Measurements from ENCODE around the gene PUS1.
"Not testable (repeated sequence)": the region's sequence is repeated elsewhere in the genome, so short reads cannot be mapped to it uniquely, and the experiment has no call there.

The PUS1 gene

DNA sequence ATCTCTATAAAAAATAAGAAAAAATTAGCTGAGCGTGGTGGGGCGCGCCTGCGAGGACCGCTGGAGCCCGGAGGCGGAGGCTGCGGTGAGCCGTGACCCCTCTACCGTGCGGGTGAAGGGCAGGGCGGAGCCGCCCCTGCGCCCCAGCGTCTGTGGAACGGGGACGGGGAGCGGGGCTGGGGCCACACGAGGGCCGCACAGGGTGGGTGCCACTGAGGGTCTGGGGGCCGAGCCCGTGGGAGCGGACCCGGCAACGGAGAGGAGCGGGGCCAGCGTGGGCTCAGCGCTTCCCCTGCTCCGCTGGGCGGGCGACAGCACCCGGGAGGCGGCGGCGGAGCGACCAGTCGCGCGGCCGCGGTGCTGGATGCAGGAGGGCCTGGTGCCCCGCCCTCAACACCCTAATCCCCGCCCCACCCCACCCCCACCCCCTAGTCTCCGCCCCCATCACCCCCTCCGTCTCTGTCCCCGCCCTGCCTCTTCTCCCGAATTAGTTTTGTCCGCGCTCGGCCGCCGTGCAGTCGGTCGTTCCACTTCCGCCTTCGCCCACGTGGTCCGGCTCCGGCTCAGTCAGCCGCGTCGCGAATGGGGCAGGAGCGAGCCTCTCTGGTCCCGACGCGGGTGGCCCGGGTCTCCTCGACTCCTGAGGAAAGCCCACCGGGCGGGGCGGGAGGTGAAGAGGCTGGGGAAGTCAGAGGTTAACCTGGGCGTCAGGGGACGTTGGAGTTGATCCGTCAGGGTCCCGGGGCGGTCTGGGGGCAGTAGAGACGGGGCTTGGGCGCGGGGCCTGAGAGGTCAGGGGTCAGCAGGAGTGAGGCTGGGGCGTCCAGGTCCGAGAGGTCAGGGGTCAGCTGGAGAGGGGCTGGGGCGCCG is at the start of gene PUS1:
Gene PUS1 (plus strand): TSS at position 566 of the 870 bp plus-strand sequence. CDS start 447 bp downstream, outside the sequence.
- peak; percentile 91 for DNase-seq

DNA sequence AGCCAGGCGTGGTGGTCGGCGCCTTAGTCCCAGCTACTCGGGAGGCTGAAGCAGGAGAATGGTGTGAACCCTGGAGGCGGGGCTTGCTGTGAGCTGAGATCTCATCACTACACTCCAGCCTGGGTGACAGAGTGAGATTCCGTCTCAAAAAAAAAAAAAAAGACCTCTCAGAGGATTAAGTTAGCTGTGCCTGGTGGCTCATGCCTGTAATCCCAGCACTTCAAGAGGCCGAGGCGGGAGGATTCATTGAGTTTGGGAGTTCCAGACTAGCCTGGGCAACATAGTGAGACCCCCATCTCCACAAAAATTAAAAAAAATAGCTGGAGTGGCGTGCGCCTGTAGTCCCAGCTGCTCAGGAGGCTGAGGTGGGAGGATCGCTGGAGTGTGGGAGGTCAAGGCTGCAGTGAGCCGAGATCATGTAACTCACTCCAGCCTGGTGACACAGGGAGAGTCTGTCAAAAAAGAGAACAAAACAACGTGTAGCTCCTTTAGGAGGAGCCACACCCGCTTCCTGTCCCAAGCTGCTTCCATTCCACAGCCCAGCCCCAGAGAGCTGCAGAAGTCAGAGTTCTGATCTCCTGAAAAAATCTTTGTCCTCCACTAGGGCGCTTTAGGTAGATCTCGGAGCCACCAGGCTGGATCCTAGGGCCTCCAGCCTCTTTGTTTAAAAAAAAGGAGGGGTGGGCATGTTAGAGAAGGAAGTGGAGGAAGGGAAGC is 46.1 kb upstream of the PUS1 start:
- DNase-seq, result no peak

DNA sequence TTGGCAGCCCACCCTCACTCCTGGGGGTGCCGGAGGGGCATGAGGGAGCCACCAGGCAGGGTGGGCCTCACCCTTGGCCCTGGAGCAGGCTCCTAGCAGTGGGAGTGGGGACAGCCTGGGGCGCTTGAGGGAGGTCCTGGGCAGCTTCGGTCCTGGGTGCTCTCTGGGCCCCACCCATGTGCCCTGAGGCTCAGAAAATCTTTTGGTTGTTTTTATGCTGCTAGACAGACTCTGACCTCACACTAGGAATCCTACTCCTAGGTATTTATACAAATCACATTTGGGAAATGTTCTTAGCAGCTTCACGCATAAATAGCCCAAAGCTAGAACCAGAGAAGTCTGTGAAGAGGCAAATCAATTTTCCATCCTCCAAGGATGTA is 45.6 kb upstream of the PUS1 start:
- DNase-seq, result no peak

DNA sequence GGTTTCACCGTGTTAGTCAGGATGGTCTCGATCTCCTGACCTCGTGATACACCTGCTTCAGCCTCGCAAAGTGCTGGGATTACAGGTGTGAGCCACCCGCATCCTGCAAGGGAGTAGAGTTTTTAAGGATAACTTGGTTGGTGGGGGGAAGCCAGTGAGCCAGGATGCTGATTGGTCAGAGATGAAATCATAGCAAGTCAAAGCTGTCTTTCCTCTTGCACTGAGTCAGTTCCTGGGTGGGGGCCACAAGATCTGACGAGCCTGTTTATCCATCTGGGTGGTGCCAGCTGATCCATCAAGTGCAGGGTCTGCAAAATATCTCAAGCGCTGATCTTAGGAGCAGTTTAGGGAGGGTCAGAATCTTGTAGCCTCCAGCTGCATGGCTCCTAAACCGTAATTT is 44.0 kb upstream of the PUS1 start:
- not testable (repeated sequence) for DNase-seq

DNA sequence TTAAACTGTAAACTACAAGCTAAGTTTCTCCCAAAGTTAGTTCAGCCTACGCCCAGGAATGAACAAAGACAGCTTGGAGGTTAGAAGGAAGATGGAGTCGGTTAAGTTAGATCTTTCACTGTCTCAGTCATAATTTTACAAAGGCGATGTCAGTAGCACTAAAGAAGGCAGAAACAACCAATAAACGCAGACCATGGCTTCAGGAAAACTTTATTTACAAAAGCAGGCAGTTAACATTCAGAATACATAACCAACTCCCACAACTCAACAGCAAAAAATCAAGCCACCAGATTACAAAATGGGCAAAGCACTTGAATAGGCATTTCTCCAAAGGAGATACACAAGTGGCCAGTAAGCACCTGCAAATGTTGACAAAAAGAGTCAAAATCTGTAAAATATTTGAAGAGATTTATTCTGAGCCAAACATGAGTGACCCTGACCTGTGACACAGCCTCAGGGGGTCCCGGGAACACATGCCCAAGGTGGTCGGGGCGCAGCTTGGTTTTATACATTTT is 43.5 kb upstream of the PUS1 start:
- no peak for DNase-seq

DNA sequence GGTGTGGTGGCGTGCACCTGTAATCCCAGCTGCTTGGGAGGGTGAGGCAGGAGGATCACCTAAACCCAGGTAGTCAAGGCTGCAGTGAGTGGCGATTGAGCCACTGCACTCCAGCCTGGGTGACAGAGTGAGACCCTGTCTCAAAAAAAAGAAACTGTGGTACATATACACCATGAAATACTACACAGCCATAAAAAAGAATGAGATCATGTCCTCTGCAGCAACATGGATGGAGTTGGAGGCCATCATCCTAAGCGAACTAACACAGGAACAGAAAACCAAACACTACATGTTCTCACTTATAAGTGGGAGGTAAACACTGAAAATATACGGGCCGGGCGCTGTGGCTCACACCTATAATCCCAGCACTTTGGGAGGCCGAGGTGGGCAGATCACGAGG is 37.4 kb upstream of the PUS1 start:
- not testable (repeated sequence) for DNase-seq

DNA sequence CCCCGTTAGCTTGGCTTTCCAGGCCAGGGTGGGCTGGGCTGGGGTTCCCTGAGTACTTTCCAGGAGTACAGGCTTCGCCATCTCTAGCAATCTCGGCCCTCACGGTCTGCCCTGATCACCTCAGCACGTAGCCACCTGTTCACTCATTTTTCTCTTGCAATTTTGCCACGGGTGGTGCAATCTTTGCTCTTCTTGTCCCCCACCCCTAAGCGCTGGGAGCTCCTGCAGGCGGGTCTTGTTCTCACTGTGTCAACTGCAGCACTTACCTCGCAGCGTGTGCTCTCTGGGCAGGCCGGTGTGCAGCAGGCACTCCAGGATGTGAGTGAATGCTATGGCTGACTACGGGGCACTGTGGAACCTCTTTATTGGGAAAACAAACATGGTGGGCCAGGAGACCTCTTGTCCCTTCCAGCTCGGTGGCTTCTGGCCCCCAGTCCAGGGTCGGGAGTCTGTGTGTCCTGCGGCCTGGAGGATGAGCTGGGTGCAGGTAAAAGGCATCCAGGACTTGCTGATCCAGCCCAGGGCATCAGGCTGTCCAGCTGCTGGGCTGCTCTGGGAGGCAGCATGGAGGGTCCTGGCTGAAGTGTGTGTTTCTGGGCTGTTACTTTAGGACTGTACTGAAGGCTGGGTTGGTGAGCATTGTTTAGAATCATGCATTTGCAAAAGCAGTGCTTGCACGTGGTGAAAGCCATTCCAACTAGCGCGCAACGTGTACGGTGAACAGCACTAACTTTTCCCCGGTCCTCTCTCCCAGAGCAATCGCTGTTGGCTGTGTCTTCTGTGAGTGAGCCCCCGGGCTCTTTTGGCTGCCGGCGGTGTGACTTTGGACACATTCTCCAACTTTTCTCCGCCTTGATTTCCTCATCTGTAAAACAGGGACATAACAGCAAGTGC is 36.1 kb upstream of the PUS1 start:
- no peak for DNase-seq

DNA sequence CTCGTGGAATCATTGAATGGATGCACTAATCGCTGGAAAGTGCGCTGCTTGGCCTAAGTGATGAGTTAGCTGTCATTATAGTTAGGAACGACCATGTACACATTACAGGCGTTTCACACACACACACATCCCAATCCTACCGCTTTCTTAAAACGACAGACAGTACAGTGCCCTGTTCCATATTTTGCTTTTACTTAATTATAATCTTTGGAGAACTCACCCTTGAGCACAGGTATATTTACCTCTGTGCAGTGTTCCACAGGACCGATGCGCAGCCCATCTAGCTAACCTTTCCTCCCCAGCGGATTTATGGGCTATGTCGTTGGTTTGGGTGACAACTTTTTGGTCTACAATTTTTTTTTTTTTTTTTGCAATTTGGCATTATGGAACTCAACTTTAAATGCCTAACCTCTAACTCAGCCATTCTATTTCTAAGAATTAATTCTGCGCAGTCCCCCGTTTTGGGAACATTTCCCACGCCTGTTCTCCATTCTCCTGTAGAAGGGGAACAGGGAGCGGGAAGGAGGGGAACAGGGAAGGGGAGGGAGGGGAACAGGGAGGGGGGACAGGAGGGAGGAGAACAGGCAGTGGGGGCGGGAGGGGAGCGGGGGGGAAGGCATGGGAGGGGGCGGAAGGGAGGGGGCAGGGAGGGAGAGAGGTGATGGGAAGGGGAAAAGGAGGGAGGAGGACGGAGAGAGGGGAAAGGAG is 35.3 kb upstream of the PUS1 start:
- DNase-seq, result no peak

DNA sequence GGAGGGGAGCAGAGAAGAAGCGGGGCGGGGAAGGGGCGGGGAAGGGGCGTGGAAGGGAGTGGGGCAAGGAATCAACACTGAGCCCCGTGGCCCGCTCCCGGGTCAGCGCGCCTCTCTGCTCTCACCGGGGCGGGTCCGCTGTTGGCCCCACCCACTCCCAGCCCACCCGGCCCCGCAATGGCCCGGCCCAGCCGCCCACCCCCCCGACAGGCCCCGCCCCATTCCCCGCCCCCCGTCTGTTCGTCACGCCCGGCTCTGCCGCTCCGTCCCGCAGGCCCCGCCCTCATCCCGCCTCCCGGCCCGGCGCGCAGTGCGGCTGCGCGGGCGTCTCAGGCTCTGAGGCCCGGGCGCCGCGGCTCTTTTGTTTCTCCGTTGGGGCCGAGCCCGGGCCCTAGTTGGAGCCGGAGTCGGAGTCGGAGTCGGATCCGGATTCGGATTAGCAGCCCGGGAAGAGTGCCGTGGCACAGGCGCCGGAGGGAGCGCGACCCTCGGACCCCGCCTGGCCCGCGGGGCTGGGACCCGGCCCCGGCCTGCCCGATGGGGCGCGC is 34.7 kb upstream of the PUS1 start, which contains the start of gene ULK1:
Gene ULK1 (plus strand): TSS at position 310 of the 548 bp plus-strand sequence. CDS start 380 bp downstream, outside the sequence.
- DNase-seq, result peak; percentile 93

DNA sequence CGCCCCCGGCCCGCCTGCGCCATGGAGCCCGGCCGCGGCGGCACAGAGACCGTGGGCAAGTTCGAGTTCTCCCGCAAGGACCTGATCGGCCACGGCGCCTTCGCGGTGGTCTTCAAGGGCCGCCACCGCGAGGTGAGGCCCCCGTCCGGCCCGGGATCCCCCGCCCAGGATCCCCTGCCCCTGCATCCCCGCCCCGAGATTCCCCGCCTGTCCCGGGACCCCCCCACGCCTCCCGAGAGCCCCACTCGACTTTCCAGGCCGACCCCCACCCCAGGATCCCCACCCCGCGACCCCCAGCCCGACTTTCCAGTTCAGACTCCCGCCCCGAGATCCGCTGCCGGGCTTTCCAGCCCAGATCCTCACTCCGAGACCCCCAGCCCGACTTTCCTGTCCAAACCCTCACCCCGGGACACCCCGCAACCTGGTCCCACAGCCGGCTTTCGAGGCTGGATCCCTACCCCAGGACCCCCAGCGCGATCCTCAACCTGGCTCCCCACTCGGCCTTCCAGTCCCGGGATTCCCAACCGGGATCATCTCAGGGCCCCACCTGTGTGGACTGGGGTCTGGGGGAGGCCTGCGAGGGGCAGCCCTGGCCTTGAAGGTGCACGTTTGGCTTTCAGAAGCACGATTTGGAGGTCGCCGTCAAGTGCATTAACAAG is 34.0 kb upstream of the PUS1 start:
- DNase-seq, result no peak

DNA sequence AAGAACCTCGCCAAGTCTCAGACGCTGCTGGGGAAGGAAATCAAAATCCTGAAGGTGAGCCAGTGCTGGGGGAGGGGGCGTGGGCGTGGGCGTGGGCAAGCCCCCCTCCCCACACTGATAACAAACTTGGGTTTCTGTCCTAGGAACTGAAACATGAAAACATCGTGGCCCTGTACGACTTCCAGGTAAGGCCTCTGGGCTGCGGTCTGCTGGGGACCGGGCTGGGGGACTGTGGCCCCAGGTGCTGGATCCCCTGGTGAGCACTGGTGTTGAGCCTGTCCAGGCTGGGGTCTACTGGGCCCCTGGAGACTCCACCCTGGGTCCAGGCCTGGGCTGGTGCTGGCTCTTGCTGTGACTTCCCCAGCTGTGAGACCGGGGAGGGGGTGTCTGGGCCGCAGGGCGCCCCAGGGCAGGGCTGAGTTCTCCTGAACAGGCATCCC is 33.4 kb upstream of the PUS1 start:
- DNase-seq, result no peak

DNA sequence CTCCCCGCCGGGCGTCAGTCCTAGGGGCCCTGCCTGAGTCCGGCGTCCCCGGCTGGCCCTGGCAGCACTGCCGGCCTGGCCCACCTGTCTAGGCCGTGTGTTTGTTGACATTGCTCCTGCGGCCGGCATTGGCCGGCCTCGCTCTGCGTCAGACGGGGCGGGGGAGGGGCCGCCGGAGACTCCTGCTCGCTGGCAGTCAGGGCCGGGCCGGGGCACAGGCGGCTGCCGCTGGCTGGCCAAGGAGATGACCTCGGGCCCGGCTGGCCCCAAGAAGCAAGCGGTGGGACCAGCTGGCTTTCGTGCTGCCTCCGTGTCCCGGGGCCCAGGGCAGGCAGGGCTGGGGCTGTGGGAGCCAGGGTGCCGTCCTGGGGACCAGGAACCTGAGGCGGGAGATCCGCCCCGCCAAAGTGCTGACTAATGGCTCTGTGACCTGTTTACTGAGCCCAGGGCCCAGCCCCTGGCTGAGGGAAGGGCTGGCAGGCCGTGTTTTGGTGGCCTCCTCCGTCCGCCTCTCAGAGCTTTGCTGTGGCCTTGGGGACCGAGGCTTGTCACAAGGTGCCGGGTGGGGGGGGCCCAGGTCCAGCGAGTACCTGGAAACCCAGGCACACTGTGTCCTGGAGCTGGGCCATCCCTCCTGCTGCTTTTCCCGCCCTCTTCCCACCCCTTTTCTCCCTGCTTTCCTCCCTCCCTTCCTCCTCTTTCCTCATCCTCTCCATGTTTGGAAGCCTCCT is 32.8 kb upstream of the PUS1 start:
- DNase-seq, result peak; percentile 57

DNA sequence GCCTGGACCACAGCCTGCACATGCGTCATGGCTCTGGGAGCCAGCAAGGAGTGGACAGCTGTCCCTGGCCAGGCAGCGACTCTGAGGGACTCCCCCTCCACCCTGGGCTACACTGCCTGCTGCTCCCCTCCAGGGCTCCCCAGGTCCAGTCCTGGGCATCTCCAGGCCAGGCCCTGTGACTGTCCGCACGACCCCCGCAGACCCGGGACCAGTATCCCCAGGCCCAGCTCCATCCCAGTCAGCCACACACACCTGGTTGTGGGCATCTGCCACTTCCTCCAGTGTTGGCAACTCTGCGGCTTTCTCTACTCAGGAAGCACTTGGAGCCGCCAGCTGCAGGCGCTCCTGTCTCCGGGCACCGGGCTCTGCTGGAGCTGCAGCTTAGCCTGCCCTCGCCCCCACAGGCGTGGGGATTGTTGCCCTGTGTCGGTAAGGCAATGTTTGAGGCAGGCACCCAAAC is 32.2 kb upstream of the PUS1 start:
- DNase-seq, result no peak

DNA sequence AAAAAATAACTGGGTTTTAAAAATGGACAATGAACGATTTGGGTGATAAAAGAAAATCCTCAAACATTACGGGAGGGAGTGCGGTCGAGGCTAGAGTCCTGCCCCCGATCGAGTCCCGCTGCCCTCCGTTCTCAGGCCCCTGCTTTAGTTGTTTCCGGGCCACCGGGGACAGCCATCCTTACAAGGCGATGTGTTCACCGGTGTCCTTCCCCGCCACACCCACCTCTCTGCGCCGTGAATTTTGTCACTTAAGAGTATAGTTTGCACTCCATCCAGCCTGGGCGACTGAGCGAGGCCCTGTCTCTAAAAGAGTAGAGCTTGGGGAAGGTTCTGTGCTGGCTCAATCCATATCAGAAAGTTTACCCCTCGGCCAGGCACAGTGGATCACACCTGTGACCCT is 31.8 kb upstream of the PUS1 start:
- no peak for DNase-seq

DNA sequence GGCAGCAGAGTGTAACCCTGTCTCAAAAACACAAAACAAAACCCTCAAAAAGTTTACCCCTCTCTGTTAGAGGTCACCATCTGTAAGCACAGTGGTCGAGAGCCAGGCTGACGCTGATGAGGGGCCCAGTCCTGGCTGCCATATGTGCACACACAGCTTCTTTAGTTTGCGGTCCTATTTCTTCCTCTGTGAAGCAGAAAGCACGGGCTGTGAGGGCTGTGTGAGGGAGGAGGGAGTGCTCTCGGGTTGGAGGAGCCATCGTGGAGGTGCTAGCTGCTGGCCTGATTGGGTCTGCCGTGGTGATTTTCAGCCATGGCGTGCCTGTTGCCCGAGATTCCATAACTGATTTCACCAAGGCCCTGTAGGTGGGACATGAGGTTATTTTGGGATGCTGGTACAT is 31.2 kb upstream of the PUS1 start:
- no peak for DNase-seq

DNA sequence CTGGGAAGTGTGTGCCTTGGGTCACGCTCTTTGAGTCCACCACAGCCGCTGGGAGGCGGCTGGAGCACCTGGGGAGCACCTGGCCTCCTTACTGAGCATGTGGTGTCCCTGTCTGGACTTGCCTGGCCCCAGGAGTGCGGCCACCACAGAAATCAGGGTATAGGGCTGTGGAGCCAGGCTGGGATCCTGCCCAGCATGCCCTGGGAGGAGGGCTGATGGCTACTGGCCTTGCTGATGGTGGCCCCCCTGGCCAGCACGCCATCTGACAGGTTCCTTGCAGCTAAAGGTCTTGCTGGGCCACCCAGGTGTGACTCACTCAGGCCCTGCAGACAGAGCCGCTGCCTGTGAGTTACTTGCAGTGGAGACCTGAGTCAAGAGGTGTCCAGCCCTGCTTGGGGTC is 28.7 kb upstream of the PUS1 start:
- no peak for DNase-seq

DNA sequence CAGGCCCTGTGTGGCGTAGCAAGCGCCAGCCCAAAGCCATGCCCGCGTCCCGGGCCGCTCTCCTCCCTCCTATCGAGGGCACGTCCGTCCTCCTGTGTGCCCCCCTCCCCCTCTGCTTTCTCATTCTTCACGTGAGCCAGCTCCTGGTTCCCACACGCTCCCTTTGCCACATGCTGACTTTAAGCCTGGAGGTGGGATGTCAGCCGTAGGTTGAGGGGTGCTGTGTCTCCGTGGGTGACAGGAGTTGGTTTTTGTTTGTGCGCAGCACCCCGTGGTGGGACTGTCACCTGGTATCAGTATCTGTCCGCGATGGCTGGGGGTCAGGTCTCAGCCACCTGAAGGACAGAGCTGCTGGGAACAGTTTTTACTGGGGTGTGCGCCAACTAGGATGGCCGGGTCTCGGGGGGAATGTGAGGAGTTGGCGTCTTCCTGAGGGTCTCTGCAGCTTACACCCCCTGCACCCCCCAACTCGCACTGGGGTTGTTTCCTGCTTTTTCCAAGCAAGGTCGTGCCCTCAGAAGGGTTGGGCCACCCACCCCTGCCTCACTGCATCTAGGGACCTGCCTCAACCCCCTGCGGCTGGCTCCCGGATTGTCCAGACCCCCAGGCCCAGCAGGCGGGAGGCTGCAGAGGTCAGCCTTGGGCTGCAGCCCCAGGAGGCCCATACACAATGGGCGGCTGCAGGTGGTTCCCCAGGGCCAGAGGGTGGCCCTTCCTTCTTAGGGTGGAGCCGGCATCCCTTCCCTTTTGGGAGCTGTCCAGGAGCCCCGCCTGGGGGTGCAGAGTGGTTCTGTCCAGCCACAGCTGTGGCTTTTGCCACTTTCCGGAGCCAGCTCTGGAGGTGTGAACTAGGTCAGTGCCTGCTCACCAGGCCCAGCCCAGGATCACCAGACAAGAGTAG is 27.4 kb upstream of the PUS1 start:
- no peak for DNase-seq

DNA sequence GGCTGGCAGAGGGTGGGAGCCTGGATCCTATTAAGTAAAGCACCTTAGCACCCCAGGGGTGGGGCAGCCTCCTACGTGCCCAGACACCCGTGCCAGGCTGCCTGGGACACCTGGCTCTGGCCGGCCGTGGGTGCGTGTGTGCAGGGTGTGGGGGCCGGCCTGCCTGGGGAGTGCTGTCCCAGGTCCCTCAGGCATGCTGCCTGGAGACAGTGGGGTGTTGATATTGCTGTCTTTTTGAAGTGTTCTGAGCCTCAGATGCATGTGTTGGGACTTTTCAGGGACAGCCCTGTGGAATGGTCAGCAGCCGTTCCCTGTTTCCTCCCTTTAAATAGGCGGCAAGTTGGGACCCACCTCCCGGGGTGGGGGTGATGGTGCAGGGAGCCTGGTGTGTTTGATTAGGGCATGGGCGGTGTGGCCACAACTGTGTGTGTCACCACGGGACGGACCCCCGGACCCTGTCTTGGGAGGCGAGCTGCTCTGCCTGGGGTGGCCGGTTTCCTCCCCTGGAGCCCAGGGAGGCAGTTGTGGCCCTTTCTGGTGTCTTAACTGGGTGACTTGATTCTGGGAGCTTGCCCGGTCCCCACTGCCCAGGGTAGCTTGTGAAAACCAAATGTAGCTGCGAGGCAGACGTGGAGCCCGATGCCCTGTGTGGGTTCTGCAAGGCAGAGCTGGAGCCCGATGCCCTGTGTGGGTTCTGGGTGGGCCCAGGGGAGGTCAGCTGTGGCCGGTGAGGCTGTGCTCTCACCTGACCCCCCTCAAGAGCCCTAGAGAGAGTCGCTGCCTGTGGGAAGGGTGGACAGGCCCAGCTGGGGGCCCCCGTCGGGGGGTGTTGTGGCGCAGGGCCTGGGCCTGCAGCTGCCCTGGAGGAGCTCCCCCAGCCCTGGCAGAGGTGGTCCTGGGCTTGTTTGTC is 26.5 kb upstream of the PUS1 start:
- DNase-seq, result no peak

All from activated gamma-delta T cell treated with Interleukin-2 at 50 U/mL for 16 hours (primary cell).